GM10847 (cell line): Measurements from ENCODE around the gene MAP1LC3B.

Experiments used
- POLR2A ChIP-seq: IDR thresholded peaks from 2 replicates; pipeline ENCODE4 v1.6.1; 2011; ENCODE audit not compliant: insufficient read length; ENCODE audit errors: extremely low read depth

Gene MAP1LC3B

DNA sequence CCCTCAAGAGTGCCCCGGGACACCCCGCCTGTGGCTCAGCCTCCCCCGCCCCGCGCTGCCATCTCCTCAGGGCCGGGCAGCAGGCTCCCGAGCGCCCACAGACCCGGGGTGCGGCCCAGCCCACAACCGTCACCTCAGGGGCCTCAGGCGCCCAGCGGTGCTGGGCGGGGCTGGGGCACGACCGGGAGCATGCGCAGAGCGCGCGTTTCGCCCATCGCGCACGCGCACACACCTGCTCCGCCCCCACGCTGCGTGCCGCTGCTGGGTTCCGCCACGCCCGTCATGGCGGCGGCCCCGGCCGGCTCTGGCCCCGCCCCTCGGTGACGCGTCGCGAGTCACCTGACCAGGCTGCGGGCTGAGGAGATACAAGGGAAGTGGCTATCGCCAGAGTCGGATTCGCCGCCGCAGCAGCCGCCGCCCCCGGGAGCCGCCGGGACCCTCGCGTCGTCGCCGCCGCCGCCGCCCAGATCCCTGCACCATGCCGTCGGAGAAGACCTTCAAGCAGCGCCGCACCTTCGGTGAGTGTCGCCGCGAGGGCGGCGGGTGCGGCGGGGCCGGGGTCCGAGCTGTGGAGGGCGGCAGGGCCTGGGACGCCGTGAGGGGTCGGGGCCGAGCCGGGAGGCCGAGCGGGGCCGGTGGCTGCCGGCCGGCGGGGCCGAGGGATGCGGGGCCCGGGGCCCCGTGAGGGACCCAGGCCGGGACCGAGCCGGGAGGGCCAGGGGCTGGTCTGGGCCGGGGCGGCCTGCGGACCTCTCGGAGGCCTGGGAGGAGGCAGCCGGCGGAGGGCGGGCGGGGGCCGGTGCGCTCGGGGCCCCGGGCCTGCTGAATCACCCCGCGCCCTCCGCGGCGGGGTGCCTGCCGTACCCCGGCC, at the start of gene MAP1LC3B:
Gene MAP1LC3B (plus strand): TSS at position 387 of the 871 bp plus-strand sequence. CDS start 92 bp downstream, at position 479.
- peak; percentile 68 for TF ChIP-seq POLR2A

GRCh38 chr16:87342504-87342903, 49.6 kb upstream of the MAP1LC3B start:
- TF ChIP-seq POLR2A = no peak

- no peak for TF ChIP-seq POLR2A
Measured at GRCh38 chr16:87342978-87343752, 49.0 kb upstream of the MAP1LC3B start.

- TF ChIP-seq POLR2A = no peak
Measured at GRCh38 chr16:87343753-87344050, 48.4 kb upstream of the MAP1LC3B start.

DNA sequence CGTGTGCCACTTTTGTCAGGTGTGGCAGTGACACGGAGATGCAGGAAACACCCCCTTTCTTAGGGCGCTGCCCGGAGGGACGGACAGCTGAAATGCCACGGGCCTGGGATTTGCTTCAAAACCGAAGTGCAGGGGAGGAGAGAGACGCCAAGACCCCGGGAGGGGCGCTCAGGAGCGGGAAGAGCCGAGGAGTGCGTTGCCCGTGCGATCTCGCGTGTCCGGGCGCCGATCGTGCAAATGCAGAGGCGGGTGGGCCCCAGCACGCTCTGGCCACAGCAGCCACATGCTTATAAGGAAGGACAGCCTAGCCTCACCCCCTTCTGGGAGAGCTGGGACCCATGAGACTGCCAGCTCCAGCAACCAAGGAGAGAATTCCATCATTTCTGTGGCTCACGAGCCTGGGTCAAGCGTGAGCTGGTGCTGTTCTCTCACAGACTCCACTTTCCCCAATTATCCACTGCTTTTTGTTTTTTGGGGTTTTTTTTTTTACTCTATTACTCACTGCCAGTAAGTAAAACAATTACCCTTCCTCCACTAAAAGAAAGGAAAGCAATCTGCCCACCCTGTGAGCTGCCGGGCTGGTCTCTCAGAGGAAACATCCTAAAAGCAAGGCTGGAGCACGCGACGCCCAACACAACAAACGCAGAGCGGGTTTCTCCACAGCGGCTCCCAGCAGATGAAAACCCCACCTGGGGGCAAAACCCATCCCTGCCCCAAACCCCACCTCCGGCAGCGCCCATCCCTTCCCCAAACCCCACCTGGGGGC, 47.8 kb upstream of the MAP1LC3B start:
- TF ChIP-seq POLR2A = no peak

DNA sequence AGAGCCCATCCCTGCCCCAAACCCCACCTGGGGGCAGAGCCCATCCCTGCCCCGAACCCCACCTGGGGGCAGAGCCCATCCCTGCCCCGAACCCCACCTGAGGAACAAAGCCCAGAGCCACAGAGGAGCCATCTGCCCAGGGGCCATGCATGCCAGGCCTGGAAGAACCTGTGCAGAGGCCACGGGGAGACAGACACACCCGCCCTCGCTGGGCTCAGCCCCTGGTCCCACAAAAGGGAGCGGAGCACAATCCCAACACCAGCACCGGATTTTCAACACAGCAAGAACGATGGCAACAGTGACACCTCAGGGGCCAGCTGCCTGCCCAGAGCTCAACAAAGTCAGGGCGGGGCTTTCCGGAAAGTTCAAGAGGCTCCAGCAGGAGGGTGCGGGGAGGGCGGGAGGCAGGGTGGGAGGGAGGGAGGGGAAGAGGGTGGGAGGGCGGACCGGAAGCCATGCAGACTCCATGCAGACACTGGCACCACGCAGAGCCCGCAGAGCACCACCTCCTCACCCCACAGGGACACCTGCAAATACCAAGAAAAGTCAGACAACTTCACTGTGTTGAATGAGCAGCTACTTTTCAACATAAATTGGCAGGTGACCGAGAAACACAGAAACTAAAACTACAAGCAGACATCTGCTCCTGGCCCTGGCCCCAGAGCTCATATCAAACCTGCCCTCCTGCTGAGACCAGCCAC, 47.1 kb upstream of the MAP1LC3B start:
- TF ChIP-seq POLR2A = no peak

DNA sequence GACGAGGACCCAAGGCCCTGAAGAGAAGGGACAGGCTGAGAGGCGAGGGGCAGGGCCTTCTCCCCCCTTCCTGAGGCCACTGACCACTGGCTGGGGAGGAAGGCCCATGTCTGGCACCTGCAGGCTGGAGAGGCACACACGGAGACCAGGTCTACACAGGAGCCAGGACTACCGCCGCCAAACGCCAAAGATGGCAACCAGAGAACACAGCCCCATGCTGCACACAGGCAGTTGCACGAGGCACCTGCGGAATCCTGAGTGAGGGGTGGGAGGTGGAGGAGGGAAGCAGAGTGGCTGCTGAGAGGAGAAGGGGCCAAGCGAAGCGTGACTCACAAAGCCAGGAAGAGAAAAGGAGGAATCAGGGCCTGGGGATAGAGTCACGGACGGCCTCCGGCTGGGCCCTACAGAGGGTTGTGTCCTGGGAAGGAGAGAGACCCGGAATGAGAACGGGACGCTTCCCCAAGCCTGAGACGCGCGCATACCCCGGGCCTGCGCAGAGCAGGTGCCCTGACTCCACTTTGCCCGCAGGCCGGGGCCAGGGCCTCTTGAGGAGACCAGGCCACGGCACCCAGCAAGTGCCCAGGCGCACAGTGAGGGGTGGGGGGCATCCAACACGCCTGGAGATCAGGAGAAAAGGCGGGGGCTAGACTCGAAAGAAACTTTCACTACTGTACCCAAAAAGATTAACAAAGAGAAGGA, 46.3 kb upstream of the MAP1LC3B start:
- no peak for TF ChIP-seq POLR2A

DNA sequence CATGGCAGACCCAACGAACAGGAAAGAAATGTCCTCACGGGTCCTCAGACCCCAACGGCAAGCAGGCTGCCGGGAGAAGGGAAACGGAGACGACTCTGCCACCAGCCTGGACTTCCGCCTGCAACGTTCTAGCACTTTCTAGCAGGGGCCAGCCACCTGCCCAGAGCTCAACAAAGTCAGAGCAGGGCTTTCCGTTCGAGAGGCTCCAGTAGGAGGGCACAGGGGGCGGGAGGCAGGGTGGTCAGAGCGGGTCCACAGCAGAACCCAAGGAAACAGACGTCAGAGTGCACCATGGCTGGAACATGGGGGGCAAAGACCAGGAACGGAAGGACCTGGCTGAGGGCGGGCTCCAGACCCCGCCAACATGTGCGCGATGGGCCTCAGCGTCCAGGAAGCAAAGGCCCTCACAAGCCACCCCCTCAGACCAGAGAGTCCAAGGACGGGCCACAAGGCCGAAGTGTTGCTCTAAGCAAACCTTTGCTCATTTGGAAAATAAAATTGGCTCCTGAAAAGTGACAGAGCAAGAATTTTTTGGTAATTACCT, 45.5 kb upstream of the MAP1LC3B start:
- TF ChIP-seq POLR2A = no peak

GRCh38 chr16:87347932-87348615, 44.1 kb upstream of the MAP1LC3B start:
- no peak for TF ChIP-seq POLR2A

DNA sequence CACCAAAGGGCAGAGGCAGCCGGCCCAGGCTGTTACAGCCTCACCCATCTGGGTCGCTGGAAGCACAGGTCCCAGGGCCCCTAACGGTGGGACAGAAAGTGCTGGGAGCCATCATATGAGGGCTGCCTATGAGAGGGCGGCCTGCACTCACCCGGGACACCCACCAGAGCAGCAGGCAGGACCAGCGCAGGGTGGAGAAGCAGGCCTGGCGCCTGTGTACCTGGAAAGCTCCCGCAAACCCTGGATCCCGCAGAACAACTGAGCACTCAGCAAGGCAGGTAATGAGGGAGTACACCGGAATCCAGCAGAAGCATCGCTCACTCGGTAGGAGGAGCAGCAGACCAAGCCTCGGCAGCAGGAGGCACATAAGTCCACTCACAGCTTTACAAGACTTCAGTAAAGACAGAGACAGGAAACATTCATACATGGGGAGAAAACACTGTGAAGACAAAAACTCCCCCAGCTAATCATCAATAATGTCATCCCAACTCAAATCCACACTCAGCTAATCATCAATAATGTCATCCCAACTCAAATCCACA, 43.4 kb upstream of the MAP1LC3B start:
- TF ChIP-seq POLR2A = no peak

- TF ChIP-seq POLR2A = no peak
Measured at GRCh38 chr16:87350031-87350430, 42.1 kb upstream of the MAP1LC3B start.

DNA sequence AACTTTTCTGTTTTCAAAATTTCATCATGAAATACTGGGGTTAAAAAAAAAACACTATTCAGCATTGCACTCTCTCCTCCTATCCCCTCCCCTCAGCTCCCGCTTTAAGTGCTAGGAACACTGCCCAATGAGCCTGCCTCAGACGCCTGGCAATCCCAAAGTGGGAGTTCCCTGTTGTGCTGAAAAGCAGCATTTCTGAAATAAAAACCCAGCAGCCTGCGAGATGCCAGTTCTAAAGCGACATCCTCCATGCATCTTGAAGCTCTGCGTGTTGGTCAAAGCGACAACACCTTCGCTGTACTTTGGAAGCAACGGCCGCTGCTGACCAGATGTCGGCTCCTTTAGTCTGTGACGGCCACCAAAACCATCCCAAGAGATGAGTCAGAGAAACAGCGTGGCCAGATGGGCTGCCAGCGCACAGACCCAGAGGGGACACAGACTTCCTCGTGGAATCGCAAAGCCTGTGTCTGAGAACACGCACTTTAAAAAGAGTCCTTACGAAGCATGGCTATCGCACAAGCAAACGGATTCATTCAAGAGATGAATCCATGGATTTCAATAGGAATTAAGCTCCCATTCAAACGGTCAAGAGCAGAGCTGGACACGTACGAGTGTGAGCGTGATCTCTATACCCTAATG, 41.3 kb upstream of the MAP1LC3B start:
- TF ChIP-seq POLR2A = no peak

- TF ChIP-seq POLR2A = no peak
Measured at GRCh38 chr16:87351320-87351698, 40.8 kb upstream of the MAP1LC3B start.
